Heart left ventricle (tissue), 13 donors: ENCODE results near the gene SLC39A11.

Experiments used
- POLR2A ChIP-seq, 2 donors: fragments of 450-650 bp; IDR thresholded peaks; one replicate each; pipeline ENCODE4 v1.6.1; 2017; ENCODE audit warnings: antibody characterized with exemption in 2 of 2, mild to moderate bottlenecking in 2 of 2, moderate library complexity in 2 of 2
- TF ChIP-seq, protein P1 (sequence below), 12 donors: fragments of 200-600 bp; sonication (generic) in 4 of 12; IDR thresholded peaks; one replicate each; pipeline versions ENCODE4 v1.5.0 to v1.8.0; 2018 to 2022; ENCODE audit warnings: antibody characterized with exemption in 12 of 12, mild to moderate bottlenecking in 5 of 12
- donor health status: ischemic (EF 13 %, LVEDD 7.1; RV severe dilation, severe dysfunction).
- donor health status: DM: no; HTN: yes; CAD: no.
- donor health status: DM: no; HTN: no; CAD: no.
- donor health status: ischemic (EF 25% LVEDD 6.9; RV normal size, moderate dysfunction).
- donor health status: ischemic (EF 25% LVEDD 5.7; RV mildly dilated, moderate dysfunction).
- donor health status: ischemic (EF 35%, LVEDD 5.7; RV mildly dilated, moderate dysfunction).
- donor health status: nonischemic (EF 11% LVEDD 7.7; RV severe dilation, severe dysfunction).
- donor health status: DM: yes; HTN: yes; CAD: no.
- donor health status: PGD.
- donor health status: ischemic (EF 29% LVEDD 5.4; RV normal size, mild dysfunction).
- donor health status: nonischemic (EF 23%, LVEDD 6.1; RV moderate dilation, normal function).

DNA sequence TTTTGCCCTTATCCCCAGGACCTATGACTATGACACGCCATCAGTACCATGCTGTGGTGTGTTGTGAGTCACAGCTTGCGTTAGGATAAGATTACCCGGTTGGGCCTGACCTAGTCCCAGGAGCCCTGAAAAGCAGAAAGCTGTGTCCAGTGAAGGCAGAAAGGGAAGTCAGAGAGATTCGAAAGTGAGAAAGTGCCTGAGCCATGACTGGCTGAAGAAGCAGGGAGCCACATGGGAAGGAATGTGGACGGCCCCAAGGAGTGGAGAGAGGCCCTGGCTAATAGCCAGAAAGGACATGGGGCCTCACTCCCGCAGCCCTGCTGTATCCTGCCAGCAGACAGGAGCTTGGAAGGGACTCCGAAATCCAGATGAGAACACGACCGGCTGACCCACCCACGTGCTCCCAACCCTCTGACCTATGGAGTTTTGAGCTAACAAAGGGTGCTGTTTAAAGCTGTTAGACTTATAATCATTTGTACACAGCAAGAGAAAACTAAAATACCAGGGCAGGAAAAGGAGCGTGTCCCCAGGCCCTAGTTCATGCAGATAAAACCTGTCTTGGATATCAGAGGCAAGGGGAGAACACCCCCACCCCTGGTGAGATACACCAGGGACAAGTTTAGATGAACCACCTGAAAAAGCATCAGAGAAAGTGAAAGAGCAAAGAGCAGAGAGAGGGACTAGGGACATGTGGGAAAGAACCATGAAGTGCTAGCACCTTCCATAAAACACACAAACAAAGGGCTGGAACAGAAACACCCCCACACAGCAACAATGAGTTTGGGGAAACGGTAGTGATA lies 115.3 kb downstream of the SLC39A11 start:
- TF ChIP-seq, protein P1, sequence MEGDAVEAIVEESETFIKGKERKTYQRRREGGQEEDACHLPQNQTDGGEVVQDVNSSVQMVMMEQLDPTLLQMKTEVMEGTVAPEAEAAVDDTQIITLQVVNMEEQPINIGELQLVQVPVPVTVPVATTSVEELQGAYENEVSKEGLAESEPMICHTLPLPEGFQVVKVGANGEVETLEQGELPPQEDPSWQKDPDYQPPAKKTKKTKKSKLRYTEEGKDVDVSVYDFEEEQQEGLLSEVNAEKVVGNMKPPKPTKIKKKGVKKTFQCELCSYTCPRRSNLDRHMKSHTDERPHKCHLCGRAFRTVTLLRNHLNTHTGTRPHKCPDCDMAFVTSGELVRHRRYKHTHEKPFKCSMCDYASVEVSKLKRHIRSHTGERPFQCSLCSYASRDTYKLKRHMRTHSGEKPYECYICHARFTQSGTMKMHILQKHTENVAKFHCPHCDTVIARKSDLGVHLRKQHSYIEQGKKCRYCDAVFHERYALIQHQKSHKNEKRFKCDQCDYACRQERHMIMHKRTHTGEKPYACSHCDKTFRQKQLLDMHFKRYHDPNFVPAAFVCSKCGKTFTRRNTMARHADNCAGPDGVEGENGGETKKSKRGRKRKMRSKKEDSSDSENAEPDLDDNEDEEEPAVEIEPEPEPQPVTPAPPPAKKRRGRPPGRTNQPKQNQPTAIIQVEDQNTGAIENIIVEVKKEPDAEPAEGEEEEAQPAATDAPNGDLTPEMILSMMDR (IDR thresholded peaks at IDR 0.05) = no peak
- TF ChIP-seq POLR2A (IDR thresholded peaks at IDR 0.05) = no peak
